ENCODE results near the gene AKR1E2. TPM values are rescaled to one million over a fixed set of nuclear protein-coding genes. Genes with fewer than 3 reads are reported as not detected.

AKR1E2 gene
- total and polyA plus RNA-seq, 2 experiments from 2014 or later, result 5.2 to 16.0 TPM

- Histone ChIP-seq H3K4me2 (ENCODE audit: unreplicated experiment) (no peak overlapping the region), H3K4me1 (ENCODE audit: insufficient read depth) (peaks cover 4% of the 10 kb centered on the region), H2AFZ (no peak overlapping the region), H3K79me2 (ENCODE audit: insufficient read depth) (no peaks in the 10 kb centered on the region), H3K4me3 (no peak overlapping the region), H4K20me1 (ENCODE audit: insufficient read depth) (no peaks in the 10 kb centered on the region), H3K9me2 (ENCODE audit: insufficient read depth) (no peaks in the 10 kb centered on the region), H3K9me3 (ENCODE audit: low read depth) (no peaks in the 10 kb centered on the region), H3K36me3 (ENCODE audit: low read depth) (no peaks in the 10 kb centered on the region), H3K9ac (no peak overlapping the region), H3F3A (ENCODE audit: insufficient read depth) (peaks cover 4% of the 10 kb centered on the region), H3K27ac (no peak overlapping the region), H3K27me3 (replicated peaks; ENCODE audit: insufficient read depth) (no peaks in the 10 kb centered on the region)
- in situ Hi-C loops (cut with MboI), result no loop called here
- no peak for TF ChIP-seq EZH2phosphoT487 (IDR thresholded peaks at IDR 0.05; ENCODE audit: insufficient read depth, low read depth)
- no peak for TF ChIP-seq EZH2 (IDR thresholded peaks at IDR 0.05; ENCODE audit: insufficient read depth, poor library complexity, severe bottlenecking)
- 73% methylated on average over 7 of the region's 7 CpGs for WGBS, 2 experiments (ENCODE audit: low coverage in 1 of 2, low lambda C conversion rate in 2 of 2, missing lambda C conversion rate in 2 of 2)
- no peak for DNase-seq
These were observed 6.3 kb upstream of the AKR1E2 start for GRCh38 chr10:4819707-4820106.

- Histone ChIP-seq H3K36me3 (ENCODE audit: low read depth) (no peaks in the 10 kb centered on the region), H3K9ac (no peak overlapping the region), H3K9me3 (ENCODE audit: low read depth) (no peaks in the 10 kb centered on the region), H3K4me3 (no peak overlapping the region), H2AFZ (no peak overlapping the region), H3K9me2 (ENCODE audit: insufficient read depth) (no peaks in the 10 kb centered on the region), H3K27me3 (replicated peaks; ENCODE audit: insufficient read depth) (no peaks in the 10 kb centered on the region), H3K4me1 (ENCODE audit: insufficient read depth) (no peaks in the 10 kb centered on the region), H3K79me2 (ENCODE audit: insufficient read depth) (no peaks in the 10 kb centered on the region), H3K27ac (no peak overlapping the region), H3F3A (ENCODE audit: insufficient read depth) (no peaks in the 10 kb centered on the region), H3K4me2 (ENCODE audit: unreplicated experiment) (no peak overlapping the region), H4K20me1 (ENCODE audit: insufficient read depth) (no peaks in the 10 kb centered on the region)
- 62 to 66% methylated on average over 8 of the region's 8 CpGs for WGBS, 2 experiments (ENCODE audit: low coverage in 1 of 2, low lambda C conversion rate in 2 of 2, missing lambda C conversion rate in 2 of 2)
- TF ChIP-seq EZH2 (IDR thresholded peaks at IDR 0.05; ENCODE audit: insufficient read depth, poor library complexity, severe bottlenecking), result no peak
- DNase-seq, result no peak
- in situ Hi-C loops (cut with MboI), result no loop called here
These were observed 5.1 kb upstream of the AKR1E2 start for GRCh38 chr10:4820804-4821401.

- in situ Hi-C loops (cut with MboI), result no loop called here
- 34 to 35% methylated on average over 5 of the region's 5 CpGs for WGBS, 2 experiments (ENCODE audit: low coverage in 1 of 2, low lambda C conversion rate in 2 of 2, missing lambda C conversion rate in 2 of 2)
These were observed 3.8 kb upstream of the AKR1E2 start for GRCh38 chr10:4822208-4822607.

GRCh38 chr10:4824791-4825310, 1.2 kb upstream of the AKR1E2 start:
- Histone ChIP-seq H3K9me2 (ENCODE audit: insufficient read depth) (no peaks in the 10 kb centered on the region), H2AFZ (no peak overlapping the region), H3K79me2 (ENCODE audit: insufficient read depth) (peaks cover 11% of the 10 kb centered on the region), H3K9ac (no peak overlapping the region), H3K4me3 (no peak overlapping the region), H3K4me1 (ENCODE audit: insufficient read depth) (peaks cover 19% of the 10 kb centered on the region), H3F3A (ENCODE audit: insufficient read depth) (no peaks in the 10 kb centered on the region), H3K36me3 (ENCODE audit: low read depth) (no peaks in the 10 kb centered on the region), H3K9me3 (ENCODE audit: low read depth) (no peaks in the 10 kb centered on the region), H3K27ac (no peak overlapping the region), H4K20me1 (ENCODE audit: insufficient read depth) (no peaks in the 10 kb centered on the region), H3K4me2 (ENCODE audit: unreplicated experiment) (no peak overlapping the region), H3K27me3 (replicated peaks; ENCODE audit: insufficient read depth) (no peaks in the 10 kb centered on the region)
- TF ChIP-seq EZH2 (IDR thresholded peaks at IDR 0.05; ENCODE audit: insufficient read depth, poor library complexity, severe bottlenecking) (no peak), EZH2phosphoT487 (IDR thresholded peaks at IDR 0.05; ENCODE audit: insufficient read depth, low read depth) (no peak)
- in situ Hi-C loops (cut with MboI), result loop anchor here (25.0 kb wide), 1 partner anchor 787 kb away; no protein-coding TSS in a partner anchor
- WGBS, 2 experiments (ENCODE audit: low coverage in 1 of 2, low lambda C conversion rate in 2 of 2, missing lambda C conversion rate in 2 of 2), result 94 to 99% methylated on average over 5 of the region's 5 CpGs
- DNase-seq, result no peak

More at GRCh38 chr10:4822208-4822607, 3.8 kb upstream of the AKR1E2 start:
- H3K9me2 ChIP-seq (ENCODE audit: insufficient read depth), result no peaks in the 10 kb centered on the region
- no peaks in the 10 kb centered on the region for H3K79me2 ChIP-seq (ENCODE audit: insufficient read depth)
- H3F3A ChIP-seq (ENCODE audit: insufficient read depth), result no peaks in the 10 kb centered on the region
- peaks cover 5% of the 10 kb centered on the region; the same call in 1 of the 2 replicates for H3K4me1 ChIP-seq (ENCODE audit: insufficient read depth)
- H2AFZ ChIP-seq, result no peak overlapping the region
- H3K36me3 ChIP-seq (ENCODE audit: low read depth), result no peaks in the 10 kb centered on the region
- DNase-seq, result no peak
- no peak overlapping the region for H3K9ac ChIP-seq
- no peaks in the 10 kb centered on the region for H4K20me1 ChIP-seq (ENCODE audit: insufficient read depth)
- H3K4me2 ChIP-seq (ENCODE audit: unreplicated experiment), result no peak overlapping the region
- no peak overlapping the region for H3K4me3 ChIP-seq
- H3K27me3 ChIP-seq (replicated peaks; ENCODE audit: insufficient read depth), result no peaks in the 10 kb centered on the region
- H3K9me3 ChIP-seq (ENCODE audit: low read depth), result no peaks in the 10 kb centered on the region
- H3K27ac ChIP-seq, result no peak overlapping the region
- no peak for TF ChIP-seq EZH2 (IDR thresholded peaks at IDR 0.05; ENCODE audit: insufficient read depth, poor library complexity, severe bottlenecking)
- no peak for TF ChIP-seq EZH2phosphoT487 (IDR thresholded peaks at IDR 0.05; ENCODE audit: insufficient read depth, low read depth)

Data from GM23248 (cell line).